ENCODE data around the gene EPHA4. TPM values are rescaled to one million over a fixed set of nuclear protein-coding genes. Genes with fewer than 3 reads are reported as not detected.

The EPHA4 gene
- total RNA-seq, 2 donors from 2014 or later: 12.0 to 88.8 TPM

GRCh38 chr2:221573430-221574230 lies 1.5 kb upstream of the EPHA4 start:
- intact Hi-C loops (cut with DNase I): loop anchor here (1.0 to 10.0 kb wide), 6 partner anchors 131 to 1839 kb away; no protein-coding TSS in a partner anchor
- WGBS: under 1% methylated on average over 60 of the region's 63 CpGs
- DNase-seq (ENCODE audit: low spot score): peak; percentile 83
- no peaks in the 10 kb centered on the region for H3K4me1 ChIP-seq (replicated peaks)
- H3K36me3 ChIP-seq: no peaks in the 10 kb centered on the region
- peak overlapping the region; percentile 58 to 61 for H3K4me3 ChIP-seq
- H3K27me3 ChIP-seq (replicated peaks; ENCODE audit: insufficient read depth): no peaks in the 10 kb centered on the region
- TF ChIP-seq CTCF (IDR thresholded peaks at IDR 0.05) (peak; percentile 93 to 98 (median 97)), POLR2AphosphoS5 (IDR thresholded peaks at IDR 0.05) (peak; percentile 42), POLR2A (IDR thresholded peaks at IDR 0.05) (peak; percentile 23)
- H3K27ac ChIP-seq: peak overlapping the region; percentile 76 to 81
- H3K9me3 ChIP-seq: no peaks in the 10 kb centered on the region

- no peaks in the 10 kb centered on the region for H3K9me3 ChIP-seq
Measured at GRCh38 chr2:221572821-221573429, 821 bp upstream of the EPHA4 start.

GRCh38 chr2:221571551-221572218 lies 419 bp downstream of the EPHA4 start:
- Histone ChIP-seq H3K27me3 (replicated peaks; ENCODE audit: insufficient read depth) (no peaks in the 10 kb centered on the region), H3K27ac (peak overlapping the region; percentile 76 to 81), H3K9me3 (no peaks in the 10 kb centered on the region), H3K4me3 (peak overlapping the region; percentile 58 to 61), H3K4me1 (replicated peaks) (no peaks in the 10 kb centered on the region), H3K36me3 (no peaks in the 10 kb centered on the region)
- peak; percentile 15 for DNase-seq (ENCODE audit: low spot score)
- TF ChIP-seq POLR2AphosphoS5 (IDR thresholded peaks at IDR 0.05): no peak
- no peak for TF ChIP-seq CTCF (IDR thresholded peaks at IDR 0.05)
- no peak for TF ChIP-seq POLR2A (IDR thresholded peaks at IDR 0.05)
- intact Hi-C loops (cut with DNase I): loop anchor here (2.0 to 10.0 kb wide), 5 partner anchors 129 to 1837 kb away; no protein-coding TSS in a partner anchor
- WGBS: 1% methylated on average over 61 of the region's 61 CpGs

More at GRCh38 chr2:221572821-221573429, 821 bp upstream of the EPHA4 start:
- DNase-seq (ENCODE audit: low spot score): peak; percentile 35
- Histone ChIP-seq H3K4me1 (replicated peaks) (no peaks in the 10 kb centered on the region), H3K4me3 (peak overlapping the region; percentile 58 to 61), H3K27ac (peak overlapping the region; percentile 76 to 81), H3K27me3 (replicated peaks; ENCODE audit: insufficient read depth) (no peaks in the 10 kb centered on the region), H3K36me3 (no peaks in the 10 kb centered on the region)
- TF ChIP-seq CTCF (IDR thresholded peaks at IDR 0.05) (no peak), POLR2AphosphoS5 (IDR thresholded peaks at IDR 0.05) (no peak), POLR2A (IDR thresholded peaks at IDR 0.05) (no peak)
- intact Hi-C loops (cut with DNase I): loop anchor here (1.0 to 10.0 kb wide), 6 partner anchors 131 to 1838 kb away; no protein-coding TSS in a partner anchor
- WGBS: under 1% methylated on average over 37 of the region's 42 CpGs

- H3K36me3 ChIP-seq: no peaks in the 10 kb centered on the region
- no peaks in the 10 kb centered on the region for H3K4me1 ChIP-seq (replicated peaks)
- H3K9me3 ChIP-seq: no peaks in the 10 kb centered on the region
- peak overlapping the region; percentile 58 to 61 for H3K4me3 ChIP-seq
- peak overlapping the region; percentile 76 to 81 for H3K27ac ChIP-seq
- DNase-seq (ENCODE audit: low spot score): no peak
- no peaks in the 10 kb centered on the region for H3K27me3 ChIP-seq (replicated peaks; ENCODE audit: insufficient read depth)
- TF ChIP-seq POLR2A (IDR thresholded peaks at IDR 0.05) (no peak), CTCF (IDR thresholded peaks at IDR 0.05) (no peak), POLR2AphosphoS5 (IDR thresholded peaks at IDR 0.05) (no peak)
- intact Hi-C loops (cut with DNase I): loop anchor here (5.0 to 10.0 kb wide), 3 partner anchors 129 to 1656 kb away; no protein-coding TSS in a partner anchor
- WGBS: under 1% methylated on average over 38 of the region's 41 CpGs
Measured at GRCh38 chr2:221571025-221571550, 1.0 kb downstream of the EPHA4 start.

All from prostate gland (tissue), 2 donors.